GM18520 (cell line): ENCODE results near the gene SLC25A2.
"Not testable (repeated sequence)": the region's sequence is repeated elsewhere in the genome, so short reads cannot be mapped to it uniquely, and the experiment has no call there.

Experiments
- ATAC-seq: cut with Tn5 transposase; IDR thresholded peaks from one replicate; pipeline ENCODE4 v1.9.1; 2021; ENCODE audit not compliant: unreplicated experiment

SLC25A2 gene

DNA sequence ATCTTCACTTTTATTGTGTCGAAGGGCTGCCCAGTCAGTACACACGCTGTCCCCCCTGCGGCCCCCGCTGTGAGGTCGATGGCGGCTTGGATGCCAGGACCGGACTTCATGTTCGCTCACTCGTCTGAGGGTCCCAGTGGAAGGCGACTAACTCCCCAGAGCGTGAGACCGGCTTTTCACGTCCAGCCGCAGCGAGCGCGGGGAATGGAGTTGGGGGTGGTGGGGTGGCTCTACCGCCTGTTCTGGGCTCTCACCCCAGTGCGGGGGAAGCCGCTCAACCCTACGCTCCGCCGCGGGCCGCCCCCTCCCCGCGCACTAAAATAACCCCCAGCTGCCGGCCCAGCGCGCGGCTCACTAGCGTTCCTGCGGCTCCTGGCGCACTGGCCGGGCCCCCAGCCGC, at the start of gene SLC25A2:
Gene SLC25A2, minus strand, starts transcription at position 294 of the 400 bp plus-strand sequence. Its CDS starts 184 bp downstream, at position 110.
- ATAC-seq: no peak

DNA sequence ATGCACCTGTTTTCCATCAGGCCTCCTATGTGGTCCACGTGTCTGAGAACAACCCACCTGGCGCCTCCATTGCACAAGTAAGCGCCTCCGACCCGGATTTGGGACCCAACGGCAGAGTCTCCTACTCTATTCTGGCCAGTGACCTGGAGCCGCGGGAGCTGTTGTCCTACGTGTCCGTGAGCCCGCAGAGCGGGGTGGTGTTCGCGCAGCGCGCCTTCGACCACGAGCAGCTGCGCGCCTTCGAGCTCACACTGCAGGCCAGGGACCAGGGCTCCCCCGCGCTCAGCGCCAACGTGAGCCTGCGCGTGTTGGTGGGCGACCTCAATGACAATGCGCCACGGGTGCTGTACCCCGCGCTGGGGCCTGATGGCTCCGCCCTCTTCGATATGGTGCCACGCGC, 47.7 kb upstream of the SLC25A2 start:
- no peak for ATAC-seq

DNA sequence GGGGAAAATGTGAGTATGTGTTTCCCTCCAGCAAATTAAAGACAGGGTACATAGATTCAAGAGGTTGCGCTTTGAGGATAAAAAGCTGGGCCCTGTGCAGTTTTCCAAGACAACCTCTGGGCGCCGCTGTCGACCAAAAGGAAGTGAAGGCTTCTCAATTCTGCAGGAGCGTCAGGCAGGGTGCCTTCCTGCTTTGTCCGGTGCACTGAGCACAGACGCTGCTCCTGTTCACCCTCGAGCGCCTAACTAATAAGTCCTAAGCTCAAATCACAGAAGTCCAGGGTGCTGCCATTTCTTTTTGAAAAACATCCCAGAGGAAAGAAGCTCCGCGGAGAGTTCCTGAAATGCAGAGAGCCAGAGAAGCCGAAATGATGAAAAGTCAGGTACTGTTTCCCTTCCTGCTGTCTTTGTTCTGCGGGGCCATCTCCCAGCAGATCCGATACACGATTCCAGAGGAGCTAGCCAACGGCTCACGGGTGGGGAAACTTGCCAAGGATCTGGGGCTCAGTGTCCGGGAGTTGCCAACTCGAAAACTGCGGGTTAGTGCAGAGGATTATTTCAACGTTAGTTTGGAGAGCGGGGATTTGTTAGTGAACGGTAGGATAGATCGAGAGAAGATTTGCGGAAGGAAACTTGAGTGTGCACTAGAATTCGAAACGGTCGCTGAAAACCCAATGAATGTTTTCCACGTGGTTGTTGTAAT, 46.2 kb upstream of the SLC25A2 start, which contains the start of gene PCDHGB1:
Gene PCDHGB1, plus strand, starts transcription at position 183 of the 703 bp plus-strand sequence. Its CDS starts 162 bp downstream, at position 345.
- ATAC-seq: no peak

DNA sequence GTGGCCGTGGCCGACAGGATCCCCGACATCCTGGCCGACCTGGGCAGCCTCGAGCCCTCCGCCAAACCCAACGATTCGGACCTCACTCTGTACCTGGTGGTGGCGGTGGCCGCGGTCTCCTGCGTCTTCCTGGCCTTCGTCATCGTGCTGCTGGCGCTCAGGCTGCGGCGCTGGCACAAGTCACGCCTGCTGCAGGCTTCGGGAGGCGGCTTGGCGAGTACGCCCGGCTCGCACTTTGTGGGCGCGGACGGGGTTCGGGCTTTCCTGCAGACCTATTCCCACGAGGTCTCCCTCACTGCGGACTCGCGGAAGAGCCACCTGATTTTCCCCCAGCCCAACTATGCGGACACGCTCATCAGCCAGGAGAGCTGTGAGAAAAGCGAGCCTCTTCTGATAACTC, 42.2 kb upstream of the SLC25A2 start:
- ATAC-seq: not testable (repeated sequence)

DNA sequence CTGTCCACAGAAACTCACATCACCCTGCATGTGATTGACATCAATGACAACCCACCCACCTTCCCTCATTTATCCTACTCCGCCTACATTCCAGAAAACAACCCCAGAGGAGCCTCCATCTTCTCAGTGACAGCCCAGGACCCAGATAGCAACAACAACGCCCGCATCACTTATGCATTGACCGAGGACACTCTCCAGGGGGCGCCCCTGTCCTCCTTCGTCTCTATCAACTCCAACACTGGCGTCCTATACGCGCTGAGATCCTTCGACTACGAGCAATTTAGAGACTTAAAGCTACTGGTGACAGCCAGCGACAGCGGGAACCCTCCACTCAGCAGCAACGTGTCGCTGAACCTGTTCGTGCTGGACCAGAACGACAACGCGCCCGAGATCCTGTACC, 41.5 kb upstream of the SLC25A2 start:
- no peak for ATAC-seq

DNA sequence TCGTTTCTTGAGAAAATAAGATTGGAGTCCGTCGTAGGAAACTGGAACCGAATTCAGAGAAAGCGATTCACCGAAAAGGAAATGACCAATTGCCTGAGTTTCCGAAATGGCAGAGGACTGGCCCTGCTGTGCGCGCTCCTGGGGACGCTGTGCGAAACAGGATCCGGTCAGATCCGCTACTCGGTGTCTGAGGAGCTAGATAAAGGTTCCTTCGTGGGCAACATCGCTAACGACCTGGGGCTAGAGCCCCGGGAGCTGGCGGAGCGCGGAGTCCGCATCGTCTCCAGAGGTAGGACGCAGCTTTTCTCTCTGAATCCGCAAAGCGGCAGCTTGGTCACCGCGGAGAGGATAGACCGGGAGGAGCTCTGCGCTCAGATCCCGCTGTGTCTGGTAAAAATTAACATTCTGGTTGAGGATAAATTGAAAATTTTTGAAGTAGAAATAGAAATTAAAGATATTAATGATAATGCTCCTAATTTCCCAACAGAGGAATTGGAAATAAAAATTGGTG, 40.2 kb upstream of the SLC25A2 start:
- no peak for ATAC-seq

DNA sequence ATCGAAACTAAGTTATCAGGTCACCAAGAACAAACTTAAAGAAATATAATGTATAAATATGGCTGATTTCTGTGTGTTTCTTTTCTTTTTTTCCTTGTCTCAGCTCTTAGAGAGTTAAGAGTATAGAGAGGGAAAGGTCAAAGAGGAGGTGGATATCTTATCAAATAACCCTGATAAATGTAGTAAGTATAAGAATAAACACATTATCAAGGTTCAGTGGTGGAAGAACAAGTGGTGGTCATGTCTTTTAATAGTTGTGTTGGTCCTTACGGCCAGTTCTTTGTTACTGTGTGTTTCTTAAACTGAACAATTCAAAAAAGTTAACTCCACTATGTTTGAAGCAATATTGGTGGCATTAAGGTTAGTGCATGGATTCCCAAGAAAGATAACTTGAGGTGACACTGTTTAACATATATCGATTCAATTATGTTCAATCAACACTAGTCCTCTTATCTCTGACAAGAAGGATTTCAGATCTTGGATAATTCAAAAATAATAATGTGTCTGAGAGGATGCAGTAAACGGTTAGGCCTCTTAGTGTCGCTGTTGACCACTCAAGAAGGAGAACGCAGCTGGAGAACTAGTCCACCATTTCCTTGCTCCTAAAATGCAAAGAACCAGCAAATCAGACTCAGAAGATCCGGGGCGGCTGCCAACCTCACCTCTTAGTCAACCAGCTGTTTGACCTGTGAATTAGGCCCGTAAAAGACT, 39.5 kb upstream of the SLC25A2 start, which contains the start of gene PCDHGA3:
Gene PCDHGA3, plus strand, starts transcription at position 588 of the 711 bp plus-strand sequence. CDS start 205 bp downstream, outside the sequence.
- no peak for ATAC-seq

DNA sequence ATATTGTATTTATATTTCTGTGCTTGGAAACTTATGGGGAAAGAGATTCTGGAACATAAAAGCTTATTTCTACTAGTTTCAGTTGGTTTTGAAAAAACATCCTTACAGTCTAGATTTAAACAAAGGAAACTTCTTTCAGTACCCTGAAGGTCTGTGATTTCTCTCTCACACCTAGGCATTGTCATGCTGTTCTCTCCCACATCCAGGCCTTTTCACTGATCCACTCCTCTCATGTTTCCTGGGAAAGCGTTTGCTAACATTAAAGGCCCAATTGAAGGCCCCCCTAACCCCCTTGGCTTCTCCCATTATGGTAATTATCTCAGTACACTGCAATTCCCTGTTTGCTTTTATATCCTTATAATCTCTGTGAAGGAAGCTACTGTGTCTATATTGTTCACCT, 38.9 kb upstream of the SLC25A2 start:
- ATAC-seq: no peak

DNA sequence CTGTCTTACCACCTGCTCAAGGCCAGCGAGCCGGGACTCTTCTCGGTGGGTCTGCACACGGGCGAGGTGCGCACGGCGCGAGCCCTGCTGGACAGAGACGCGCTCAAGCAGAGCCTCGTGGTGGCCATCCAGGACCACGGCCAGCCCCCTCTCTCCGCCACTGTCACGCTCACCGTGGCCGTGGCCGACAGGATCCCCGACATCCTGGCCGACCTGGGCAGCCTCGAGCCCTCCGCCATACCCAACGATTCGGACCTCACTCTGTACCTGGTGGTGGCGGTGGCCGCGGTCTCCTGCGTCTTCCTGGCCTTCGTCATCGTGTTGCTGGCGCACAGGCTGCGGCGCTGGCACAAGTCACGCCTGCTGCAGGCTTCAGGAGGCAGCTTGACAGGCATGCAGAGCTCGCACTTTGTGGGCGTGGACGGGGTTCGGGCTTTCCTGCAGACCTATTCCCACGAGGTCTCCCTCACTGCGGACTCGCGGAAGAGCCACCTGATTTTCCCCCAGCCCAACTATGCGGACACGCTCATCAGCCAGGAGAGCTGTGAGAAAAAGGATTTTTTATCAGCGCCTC, 37.0 kb upstream of the SLC25A2 start:
- not testable (repeated sequence) for ATAC-seq

DNA sequence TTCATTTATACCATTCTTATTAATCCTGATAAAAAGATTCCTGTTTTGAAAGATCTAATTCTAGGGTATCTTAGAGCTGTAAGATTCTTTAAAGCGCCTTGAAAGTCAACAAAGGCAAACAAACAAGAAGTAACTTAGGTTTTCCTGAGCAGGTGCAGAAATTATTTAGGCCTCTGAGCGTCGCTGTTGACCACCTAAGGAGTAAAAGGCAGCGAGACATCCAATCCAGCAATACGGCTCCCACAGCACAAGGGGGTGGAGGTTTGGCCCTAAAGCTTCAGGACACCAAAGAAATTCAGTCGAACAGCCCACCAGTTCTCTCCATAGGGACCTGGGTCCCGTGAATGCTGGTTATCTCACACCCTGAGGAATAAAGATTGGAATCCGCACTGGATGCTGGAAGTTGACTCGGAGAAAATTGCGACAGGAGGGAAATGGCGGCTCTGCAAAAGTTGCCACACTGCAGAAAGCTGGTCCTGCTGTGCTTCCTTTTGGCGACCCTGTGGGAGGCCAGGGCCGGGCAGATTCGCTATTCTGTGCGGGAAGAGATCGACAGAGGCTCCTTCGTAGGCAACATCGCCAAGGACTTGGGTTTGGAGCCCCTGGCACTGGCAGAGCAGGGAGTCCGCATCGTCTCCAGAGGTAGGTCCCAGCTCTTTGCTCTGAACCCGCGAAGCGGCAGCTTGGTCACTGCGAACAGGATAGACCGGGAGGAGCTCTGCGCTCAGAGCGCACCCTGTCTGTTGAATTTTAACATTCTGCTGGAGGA, 34.9 kb upstream of the SLC25A2 start, which contains the start of gene PCDHGA2:
Gene PCDHGA2, plus strand, starts transcription at position 223 of the 769 bp plus-strand sequence.
- ATAC-seq: no peak

DNA sequence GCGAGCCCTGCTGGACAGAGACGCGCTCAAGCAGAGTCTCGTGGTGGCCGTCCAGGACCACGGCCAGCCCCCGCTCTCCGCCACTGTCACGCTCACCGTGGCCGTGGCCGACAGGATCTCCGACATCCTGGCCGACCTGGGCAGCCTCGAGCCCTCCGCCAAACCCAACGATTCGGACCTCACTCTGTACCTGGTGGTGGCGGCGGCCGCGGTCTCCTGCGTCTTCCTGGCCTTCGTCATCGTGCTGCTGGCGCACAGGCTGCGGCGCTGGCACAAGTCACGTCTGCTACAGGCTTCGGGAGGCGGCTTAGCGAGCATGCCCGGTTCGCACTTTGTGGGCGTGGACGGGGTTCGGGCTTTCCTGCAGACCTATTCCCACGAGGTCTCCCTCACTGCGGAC, 28.7 kb upstream of the SLC25A2 start:
- ATAC-seq: not testable (repeated sequence)

DNA sequence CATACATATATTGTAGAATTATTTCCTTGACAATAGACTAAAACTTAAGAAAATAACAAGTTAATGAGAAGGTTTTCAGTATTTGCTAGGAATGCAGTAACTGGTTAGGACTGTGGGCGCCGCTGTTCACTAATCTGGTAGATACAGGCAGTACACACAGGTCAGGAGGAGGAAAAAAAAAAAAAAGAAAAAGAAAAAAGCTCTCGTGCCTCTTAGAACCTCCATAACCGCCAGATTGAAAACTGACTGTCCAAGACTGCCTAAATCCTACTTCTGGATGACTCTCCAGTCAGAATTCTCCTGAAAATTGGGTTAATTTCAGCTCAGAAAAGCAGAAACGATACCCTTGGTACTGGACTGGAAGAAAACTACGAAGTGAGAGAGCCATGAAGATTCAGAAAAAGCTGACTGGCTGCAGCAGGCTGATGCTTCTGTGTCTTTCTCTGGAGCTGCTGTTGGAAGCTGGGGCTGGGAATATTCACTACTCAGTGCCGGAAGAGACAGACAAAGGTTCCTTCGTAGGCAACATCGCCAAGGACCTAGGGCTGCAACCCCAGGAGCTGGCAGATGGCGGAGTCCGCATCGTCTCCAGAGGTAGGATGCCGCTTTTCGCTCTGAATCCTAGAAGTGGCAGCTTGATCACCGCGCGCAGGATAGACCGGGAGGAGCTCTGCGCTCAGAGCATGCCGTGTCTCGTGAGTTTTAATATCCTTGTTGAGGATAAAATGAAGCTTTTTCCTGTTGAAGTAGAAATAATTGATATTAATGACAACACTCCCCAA, 26.6 kb upstream of the SLC25A2 start, which contains the start of gene PCDHGA1:
Gene PCDHGA1, plus strand, starts transcription at position 216 of the 782 bp plus-strand sequence.
- no peak for ATAC-seq

DNA sequence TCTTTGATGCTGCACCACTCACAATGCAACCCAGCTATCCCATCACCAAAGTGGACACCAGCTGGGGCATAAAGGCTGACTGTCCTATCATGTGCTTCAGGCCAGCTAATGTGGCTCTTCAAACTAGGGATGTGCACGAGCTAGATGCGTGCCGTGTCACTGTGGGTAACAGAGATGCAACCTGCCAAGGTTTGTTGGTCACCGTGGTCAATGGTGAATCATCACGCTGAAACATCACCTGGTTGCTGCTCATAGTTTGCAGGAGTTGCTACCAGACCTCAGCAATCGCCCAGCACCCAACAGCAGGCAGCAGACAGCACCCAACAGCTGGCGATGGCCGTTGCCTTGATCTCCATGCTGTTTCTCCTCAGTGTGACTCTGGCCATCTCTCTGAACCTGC, 24.4 kb upstream of the SLC25A2 start:
- ATAC-seq: no peak

DNA sequence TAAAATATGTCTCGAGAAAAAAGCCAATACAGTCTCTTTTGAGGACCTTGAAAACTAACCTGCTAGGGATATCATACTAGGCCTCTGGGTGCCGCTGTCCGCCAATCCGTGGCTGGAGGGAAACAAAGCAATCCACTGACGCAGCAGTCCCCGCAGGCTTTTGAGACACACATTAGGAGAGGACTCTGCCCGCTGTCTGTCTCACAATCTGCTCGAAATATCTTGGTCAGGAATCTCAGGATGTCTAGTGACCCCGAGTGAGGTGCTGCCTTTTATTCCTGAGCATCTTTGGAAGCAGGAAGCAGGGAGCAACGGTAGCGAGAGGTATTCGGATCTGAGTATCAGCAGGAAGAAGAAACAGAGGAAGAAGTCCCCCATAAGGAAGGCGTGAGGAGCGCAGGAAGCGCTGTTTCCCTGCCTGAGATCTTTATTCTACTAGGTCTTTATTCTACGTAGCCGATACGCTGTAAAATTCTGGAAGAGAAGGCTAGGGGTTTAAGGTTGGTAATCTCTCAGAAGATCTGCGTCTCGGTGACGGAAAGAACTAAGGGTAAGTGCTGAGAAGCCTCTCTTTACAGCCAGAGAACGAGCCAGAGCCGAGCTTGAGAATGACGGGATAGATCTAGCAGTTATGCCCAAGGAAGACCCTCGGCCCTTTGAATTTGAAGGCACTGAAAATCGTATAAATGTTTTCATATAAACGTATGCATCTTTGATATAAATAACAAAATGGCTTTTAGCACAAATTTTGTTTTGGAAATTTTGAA, 22.4 kb upstream of the SLC25A2 start:
- ATAC-seq: no peak

DNA sequence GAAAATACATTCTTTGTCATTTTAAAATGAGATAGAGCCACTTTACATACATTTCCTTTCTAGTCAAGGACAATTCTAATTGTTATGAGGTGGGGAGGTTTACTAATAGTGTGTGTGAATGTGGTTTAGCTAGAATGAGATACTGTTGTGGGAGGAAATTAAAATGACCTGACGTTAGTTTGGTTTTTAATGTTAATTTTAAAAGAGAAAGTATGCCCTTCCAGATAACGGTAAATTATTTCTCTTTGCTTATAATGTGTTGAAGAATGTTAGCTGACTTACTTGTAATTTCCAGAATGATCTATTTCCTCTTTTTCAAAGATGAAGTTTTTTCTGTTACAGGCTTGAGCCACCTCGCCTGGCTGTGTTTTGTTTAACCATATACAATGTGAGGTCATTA, 18.4 kb upstream of the SLC25A2 start:
- ATAC-seq: no peak

DNA sequence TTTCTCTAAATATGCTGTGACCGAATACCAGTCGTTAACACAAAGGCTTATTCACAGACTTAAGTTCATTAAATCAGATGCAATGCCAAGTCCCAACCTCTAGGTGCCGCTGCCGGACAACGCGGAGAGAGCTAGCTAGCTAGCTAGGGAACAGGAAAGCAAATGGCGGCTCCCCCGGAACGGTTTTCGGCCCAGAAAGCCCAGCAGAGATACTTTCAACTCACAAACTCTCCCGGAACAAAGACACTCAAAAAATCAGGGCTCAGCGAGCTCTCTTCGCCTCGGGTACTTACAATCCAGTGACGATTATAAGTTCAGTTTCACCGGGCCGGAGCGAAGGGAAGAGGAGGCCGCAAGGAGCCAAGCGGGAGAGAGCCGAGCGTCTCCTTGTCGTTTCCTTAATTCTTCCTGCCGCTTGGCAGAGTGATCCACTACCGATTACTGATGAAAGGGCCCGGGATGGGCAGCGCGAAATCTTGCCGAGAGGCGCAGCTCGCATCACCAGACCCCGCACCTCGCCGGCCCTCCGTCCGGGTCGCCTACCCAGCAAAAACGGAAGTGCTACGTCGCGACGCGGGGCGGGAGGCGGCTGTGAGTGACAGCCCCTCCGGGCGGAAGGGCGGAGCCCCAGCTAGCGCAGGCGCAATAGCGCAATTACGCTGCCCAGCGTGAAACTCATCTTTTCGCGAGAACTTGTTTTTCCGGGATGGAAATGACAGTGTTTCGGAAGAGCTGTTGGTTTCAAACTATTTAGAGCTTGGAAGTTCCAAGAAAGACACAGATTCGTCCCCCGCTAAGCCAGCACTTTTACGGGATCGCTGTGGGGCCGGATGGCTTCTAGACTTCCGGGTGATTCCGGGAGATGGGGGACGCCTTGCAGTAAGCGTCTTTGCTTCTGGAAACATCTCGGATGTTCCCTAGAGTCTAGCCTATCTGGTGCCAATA, 16.6 kb upstream of the SLC25A2 start, which contains the start of gene TAF7:
Gene TAF7, minus strand, starts transcription at position 560 of the 945 bp plus-strand sequence. CDS start 740 bp downstream, outside the sequence.
- ATAC-seq: peak; percentile 89

DNA sequence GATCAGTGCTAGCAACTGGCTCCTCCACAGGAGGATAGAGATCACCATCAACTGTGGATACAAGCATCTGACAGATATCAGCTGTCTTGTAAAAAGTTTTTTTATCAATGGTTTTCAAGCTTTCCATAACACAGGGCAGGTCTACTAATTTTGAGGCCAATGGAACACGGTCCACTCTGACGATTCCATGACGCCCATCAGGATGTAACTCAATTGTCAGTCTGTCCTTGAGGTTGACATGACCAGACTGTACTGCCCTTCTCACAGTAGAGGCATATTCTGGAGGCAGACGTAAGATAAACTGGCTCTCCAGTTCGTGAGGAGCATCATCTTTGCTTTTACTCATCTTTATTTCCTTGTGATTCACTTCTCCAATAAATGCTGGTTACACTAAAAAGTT, 15.8 kb upstream of the SLC25A2 start:
- no peak for ATAC-seq

DNA sequence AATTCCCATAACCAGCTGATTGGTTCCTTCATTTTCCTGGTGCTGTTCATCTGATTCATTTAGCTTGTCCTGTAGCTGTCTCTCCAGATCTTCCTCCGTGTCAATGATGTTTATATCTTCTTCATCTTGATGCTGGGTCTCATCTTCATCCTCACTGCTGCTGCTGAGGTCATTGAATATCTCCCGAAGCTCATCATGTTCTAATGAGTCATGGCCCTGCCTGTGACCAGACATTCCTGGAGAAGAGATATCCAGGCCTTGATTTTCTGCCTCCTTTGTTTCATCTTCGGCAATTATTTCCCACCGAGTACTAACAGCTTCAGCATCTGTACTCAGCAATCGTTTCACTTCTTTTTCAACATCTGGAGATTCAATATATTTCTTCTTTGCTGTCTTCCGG, 15.4 kb upstream of the SLC25A2 start:
- no peak for ATAC-seq
